Breast epithelium (tissue), 4 donors: ENCODE data around the gene SDK1. TPM values are rescaled to one million over a fixed set of nuclear protein-coding genes. Genes with fewer than 3 reads are reported as not detected.

Source experiments
- DNase-seq, 2 donors: peaks; one replicate each; pipeline ENCODE4 v3.0.0-alpha.2; 2019; ENCODE audit warnings: low spot score in 2 of 2
- H3K27ac ChIP-seq, 2 donors: fragments of 200-600 bp; sonication (generic) in 1 of 2; one replicate each; pipeline ENCODE4 v1.5.1; 2016 to 2019; ENCODE audit warnings: mild to moderate bottlenecking in 1 of 2
- H3K27me3 ChIP-seq, 2 donors: fragments of 200-600 bp; sonication (generic) in 1 of 2; one replicate each; pipeline versions ENCODE4 v1.5.1 to v1.6.0; 2017 to 2019; ENCODE audit warnings: control low read depth in 1 of 2, mild to moderate bottlenecking in 1 of 2
- H3K36me3 ChIP-seq: fragments of 200-600 bp; one replicate; pipeline ENCODE4 v1.5.1; 2019
- H3K4me1 ChIP-seq, 2 donors: fragments of 200-600 bp; sonication (generic); one replicate each; pipeline ENCODE4 v1.5.1; 2016 to 2019; ENCODE audit warnings: control low read depth in 1 of 2
- H3K4me3 ChIP-seq, 3 donors: fragments of 200-600 bp; sonication (generic); 1 replicate in 2 of 3; 2 replicates in 1 of 3; pipeline ENCODE4 v1.5.1; 2016 to 2019; ENCODE audit warnings: mild to moderate bottlenecking in 3 of 3, moderate library complexity in 2 of 3
- H3K9me3 ChIP-seq, 2 donors: fragments of 200-600 bp; sonication (generic) in 1 of 2; one replicate each; pipeline ENCODE4 v1.5.1; 2016 to 2019; ENCODE audit warnings: control low read depth in 1 of 2
- POLR2A ChIP-seq: fragments of 450-650 bp; IDR thresholded peaks from one replicate; pipeline ENCODE4 v1.6.1; 2016; ENCODE audit warnings: antibody characterized with exemption, mild to moderate bottlenecking, moderate library complexity
- POLR2AphosphoS5 ChIP-seq, 3 donors: sonication (generic); formaldehyde crosslinking; IDR thresholded peaks; one replicate each; pipeline ENCODE4 v1.6.1; 2017; ENCODE audit warnings: antibody characterized with exemption in 3 of 3
- intact Hi-C: fragments of 100-400 bp; cut with DNase I; formaldehyde crosslinking; loops from one replicate; pipeline ENCODE4 v1.15.1; 2023; ENCODE audit warnings: low total_unique reads
- total RNA-seq, 3 donors: library from RNA; depleted of rRNA; stranded (reverse); fragments of >200 nt; gene quantifications; one replicate each; pipeline ENCODE4 v1.1.0, GENCODE V29; 2016
- TF ChIP-seq, protein P1 (sequence below), 3 donors: fragments of 450-650 bp; IDR thresholded peaks; one replicate each; pipeline ENCODE4 v1.5.1; 2016 to 2017; ENCODE audit warnings: antibody characterized with exemption in 3 of 3, mild to moderate bottlenecking in 3 of 3, moderate library complexity in 3 of 3

SDK1 gene
- total RNA-seq, 3 donors from 2014 or later = 3.7 to 18.2 (median 6.6) TPM

DNA sequence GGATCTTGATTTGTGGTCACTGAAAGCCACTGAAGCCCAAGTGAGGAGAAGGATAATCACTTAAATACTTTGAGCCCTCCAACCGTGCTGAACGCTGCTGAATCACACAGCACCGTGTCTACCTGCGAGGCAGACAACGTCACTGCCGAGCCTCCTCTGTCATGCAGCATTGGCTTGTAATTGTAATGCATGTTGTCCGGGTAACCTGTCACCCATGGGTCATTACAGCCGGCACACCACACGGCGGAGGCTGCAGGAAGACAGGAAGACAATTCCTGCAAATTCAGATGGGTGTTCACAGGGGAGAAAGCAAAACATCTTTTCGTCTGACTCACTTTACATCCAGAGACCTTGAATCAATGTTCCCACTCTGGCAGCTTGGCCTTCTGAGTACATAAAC is 835.0 kb downstream of the SDK1 start:
- no peak for DNase-seq
- H3K27me3 ChIP-seq = no peaks in the 10 kb centered on the region
- H3K9me3 ChIP-seq = no peaks in the 10 kb centered on the region
- no peak overlapping the region for H3K4me3 ChIP-seq
- H3K4me1 ChIP-seq = no peaks in the 10 kb centered on the region
- intact Hi-C loops = no loop called here
- no peaks in the 10 kb centered on the region for H3K36me3 ChIP-seq
- H3K27ac ChIP-seq = no peak overlapping the region
- no peak for TF ChIP-seq POLR2AphosphoS5 (IDR thresholded peaks at IDR 0.05)
- no peak for TF ChIP-seq POLR2A
- TF ChIP-seq, protein P1, sequence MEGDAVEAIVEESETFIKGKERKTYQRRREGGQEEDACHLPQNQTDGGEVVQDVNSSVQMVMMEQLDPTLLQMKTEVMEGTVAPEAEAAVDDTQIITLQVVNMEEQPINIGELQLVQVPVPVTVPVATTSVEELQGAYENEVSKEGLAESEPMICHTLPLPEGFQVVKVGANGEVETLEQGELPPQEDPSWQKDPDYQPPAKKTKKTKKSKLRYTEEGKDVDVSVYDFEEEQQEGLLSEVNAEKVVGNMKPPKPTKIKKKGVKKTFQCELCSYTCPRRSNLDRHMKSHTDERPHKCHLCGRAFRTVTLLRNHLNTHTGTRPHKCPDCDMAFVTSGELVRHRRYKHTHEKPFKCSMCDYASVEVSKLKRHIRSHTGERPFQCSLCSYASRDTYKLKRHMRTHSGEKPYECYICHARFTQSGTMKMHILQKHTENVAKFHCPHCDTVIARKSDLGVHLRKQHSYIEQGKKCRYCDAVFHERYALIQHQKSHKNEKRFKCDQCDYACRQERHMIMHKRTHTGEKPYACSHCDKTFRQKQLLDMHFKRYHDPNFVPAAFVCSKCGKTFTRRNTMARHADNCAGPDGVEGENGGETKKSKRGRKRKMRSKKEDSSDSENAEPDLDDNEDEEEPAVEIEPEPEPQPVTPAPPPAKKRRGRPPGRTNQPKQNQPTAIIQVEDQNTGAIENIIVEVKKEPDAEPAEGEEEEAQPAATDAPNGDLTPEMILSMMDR (IDR thresholded peaks at IDR 0.05) = no peak

DNA sequence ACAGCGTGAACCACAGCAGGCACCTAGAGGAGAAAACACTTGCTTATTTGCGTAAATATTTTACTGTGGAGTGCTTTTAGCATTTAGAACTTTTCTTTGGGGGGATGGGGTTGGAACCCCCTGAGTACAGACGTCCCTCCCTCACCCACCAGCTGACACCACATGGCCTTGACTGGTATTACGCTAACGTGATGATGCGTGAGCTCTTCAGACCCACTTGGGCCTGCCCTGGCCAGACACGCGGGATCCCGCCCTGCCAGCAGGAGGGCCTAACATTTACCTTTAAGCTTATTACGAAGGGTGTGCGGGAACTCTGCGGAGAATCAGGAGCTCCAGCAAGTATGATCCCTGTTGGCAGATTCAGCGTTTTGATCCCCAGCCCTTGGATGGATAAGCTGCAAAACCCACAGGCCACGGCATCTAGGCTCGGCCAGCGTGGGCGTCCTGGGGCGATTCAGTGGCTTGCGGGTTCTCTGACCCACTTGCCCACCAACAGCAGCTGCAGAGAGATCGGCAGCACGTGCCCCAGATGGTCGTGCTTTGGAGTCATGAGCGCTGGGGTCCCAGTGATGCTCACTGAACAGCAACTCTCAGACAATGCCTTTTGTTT is 835.6 kb downstream of the SDK1 start:
- H3K36me3 ChIP-seq = no peaks in the 10 kb centered on the region
- no peak for DNase-seq
- no peak overlapping the region for H3K27ac ChIP-seq
- no peak for TF ChIP-seq POLR2AphosphoS5 (IDR thresholded peaks at IDR 0.05)
- no peak for TF ChIP-seq POLR2A
- TF ChIP-seq, protein P1 (IDR thresholded peaks at IDR 0.05) = no peak
- no peaks in the 10 kb centered on the region for H3K9me3 ChIP-seq
- intact Hi-C loops = no loop called here
- no peaks in the 10 kb centered on the region for H3K4me1 ChIP-seq
- no peaks in the 10 kb centered on the region for H3K27me3 ChIP-seq
- no peak overlapping the region for H3K4me3 ChIP-seq

DNA sequence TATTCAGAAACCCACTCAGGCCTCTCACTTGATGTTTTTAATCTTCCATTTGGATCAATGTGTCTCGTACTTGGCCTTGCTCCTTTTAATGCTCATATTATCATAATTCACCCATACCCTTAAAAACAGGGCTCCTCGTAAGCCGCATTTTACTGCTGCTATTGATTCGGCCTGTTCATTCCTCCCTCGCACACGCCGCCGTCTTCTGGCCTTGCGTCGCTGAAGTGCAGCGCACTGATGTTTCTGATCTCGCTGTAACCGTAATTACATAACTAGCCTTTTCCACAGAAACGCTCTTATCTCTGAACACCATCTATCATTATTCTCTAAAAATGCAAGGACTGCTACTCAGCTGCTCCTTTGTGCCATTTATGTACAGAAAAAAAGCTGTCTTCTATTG is 836.5 kb downstream of the SDK1 start:
- TF ChIP-seq, protein P1 (IDR thresholded peaks at IDR 0.05) = no peak
- TF ChIP-seq POLR2AphosphoS5 (IDR thresholded peaks at IDR 0.05) (no peak), POLR2A (no peak)
- no peak overlapping the region for H3K4me3 ChIP-seq
- intact Hi-C loops = no loop called here
- no peak for DNase-seq
- H3K4me1 ChIP-seq = no peaks in the 10 kb centered on the region
- H3K27me3 ChIP-seq = no peaks in the 10 kb centered on the region
- H3K9me3 ChIP-seq = no peaks in the 10 kb centered on the region
- H3K27ac ChIP-seq = no peak overlapping the region
- no peaks in the 10 kb centered on the region for H3K36me3 ChIP-seq

DNA sequence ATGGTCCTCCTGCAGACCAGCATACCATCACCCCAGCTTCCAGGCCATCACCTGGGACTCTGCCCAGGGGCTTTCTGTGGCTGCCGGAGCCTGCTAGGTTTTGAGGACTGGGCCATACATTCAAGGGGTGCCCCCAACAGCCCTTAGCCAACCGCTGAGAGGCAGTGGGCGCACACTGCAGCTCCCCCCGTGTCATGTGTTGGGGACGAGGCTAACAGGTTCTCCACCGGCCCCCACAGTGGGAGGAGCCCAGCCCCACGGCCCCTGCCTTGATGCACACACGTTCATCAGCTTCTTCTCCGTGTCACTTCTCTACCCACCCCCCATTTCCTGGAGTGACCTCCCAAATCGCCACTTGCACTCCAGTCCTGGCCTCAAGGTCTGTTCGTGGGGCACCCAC is 837.8 kb downstream of the SDK1 start:
- H3K9me3 ChIP-seq = no peaks in the 10 kb centered on the region
- no peak overlapping the region for H3K4me3 ChIP-seq
- peak in 1 of 2 donors; percentile 43 for DNase-seq
- TF ChIP-seq POLR2A (no peak), POLR2AphosphoS5 (IDR thresholded peaks at IDR 0.05) (no peak)
- TF ChIP-seq, protein P1 (IDR thresholded peaks at IDR 0.05) = no peak
- intact Hi-C loops = no loop called here
- no peaks in the 10 kb centered on the region for H3K4me1 ChIP-seq
- H3K27ac ChIP-seq = no peak overlapping the region
- no peaks in the 10 kb centered on the region for H3K36me3 ChIP-seq
- H3K27me3 ChIP-seq = no peaks in the 10 kb centered on the region

DNA sequence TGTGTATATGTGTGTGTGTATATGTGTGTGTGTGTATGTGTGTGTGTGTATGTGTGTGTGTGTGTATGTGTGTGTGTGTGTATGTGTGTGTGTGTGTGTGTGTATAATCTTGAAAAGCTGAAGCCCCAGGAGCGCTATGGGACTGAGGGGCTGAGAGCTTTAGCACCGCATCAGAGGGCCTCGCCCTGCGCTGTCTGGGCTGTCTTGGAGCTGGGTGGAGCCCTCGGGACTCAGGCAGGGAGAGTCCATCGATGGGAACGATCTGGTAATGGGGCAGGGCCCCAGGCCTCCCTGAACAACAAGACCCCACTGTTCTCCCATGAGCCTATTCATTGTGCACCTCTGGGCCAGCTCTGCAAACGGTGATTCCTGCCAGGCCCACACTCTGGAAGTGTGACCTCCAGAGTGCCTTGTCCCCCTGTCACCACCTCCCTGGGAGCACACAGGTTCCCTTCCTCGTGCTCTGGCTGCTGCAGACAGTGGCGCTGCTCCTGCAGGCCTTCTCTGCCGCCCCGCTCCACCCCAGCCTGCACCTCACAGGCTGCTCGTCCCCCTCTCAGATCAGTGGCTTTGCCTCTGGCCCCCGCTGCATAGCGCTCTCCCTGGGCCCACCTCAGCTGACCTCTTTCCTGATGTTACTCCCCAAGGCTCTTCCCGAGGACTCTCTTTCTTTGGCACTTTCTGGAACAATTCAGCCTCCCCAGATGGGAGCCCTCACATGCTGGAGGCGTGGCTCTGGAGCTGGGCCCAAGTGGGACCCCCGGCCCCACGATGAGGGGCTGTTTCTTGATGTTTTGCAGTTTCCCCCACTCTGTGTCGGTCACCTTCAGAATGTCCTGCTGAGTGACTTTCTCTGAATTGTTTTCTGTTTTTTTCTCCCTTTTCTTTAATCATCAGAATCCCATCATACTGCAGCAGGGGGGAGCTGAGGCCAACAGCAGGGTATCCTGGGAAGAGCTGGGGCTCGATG is 838.9 kb downstream of the SDK1 start:
- H3K36me3 ChIP-seq = no peaks in the 10 kb centered on the region
- no peak for TF ChIP-seq POLR2A
- TF ChIP-seq, protein P1 (IDR thresholded peaks at IDR 0.05) = no peak
- no peak for TF ChIP-seq POLR2AphosphoS5 (IDR thresholded peaks at IDR 0.05)
- no peaks in the 10 kb centered on the region for H3K4me1 ChIP-seq
- no peak for DNase-seq
- no peak overlapping the region for H3K4me3 ChIP-seq
- H3K27me3 ChIP-seq = no peaks in the 10 kb centered on the region
- intact Hi-C loops = no loop called here
- no peaks in the 10 kb centered on the region for H3K9me3 ChIP-seq
- H3K27ac ChIP-seq = no peak overlapping the region
